ENCODE measurements around the gene ZNF431. TPM values are rescaled to one million over a fixed set of nuclear protein-coding genes. Genes with fewer than 3 reads are reported as not detected.

Gene ZNF431
- total and polyA plus RNA-seq, 2 donors (not counting 1 experiment from before 2014, with no cell fraction given): 3.7 to 4.3 TPM

GRCh38 chr19:21197590-21198295 lies 55.9 kb downstream of the ZNF431 start:
- Histone ChIP-seq H3K36me3 (ENCODE audit: control insufficient read depth, insufficient read depth, low read length) (no peaks in the 10 kb centered on the region), H3K9me3 (ENCODE audit: control insufficient read depth, insufficient read depth, low read depth, low read length) (no peaks in the 10 kb centered on the region), H2AFZ (ENCODE audit: low read length) (no peak overlapping the region), H3K4me2 (ENCODE audit: extremely low read depth, insufficient read depth, low read length) (no peak overlapping the region), H3K9ac (ENCODE audit: insufficient read depth, low read length) (no peak overlapping the region), H3K4me1 (ENCODE audit: control insufficient read depth, extremely low read depth, insufficient read depth, low read length) (no peaks in the 10 kb centered on the region), H3K27me3 (ENCODE audit: control insufficient read depth, insufficient read depth, low read length) (no peaks in the 10 kb centered on the region), H3K4me3 (replicated peaks in 1 of 4; ENCODE audit: control extremely low read depth in 1 of 4, insufficient read depth in 1 of 4, low read depth in 3 of 4, low read length in 4 of 4) (no peak overlapping the region), H3K27ac (ENCODE audit: insufficient read depth, low read length) (no peak overlapping the region), H4K20me1 (ENCODE audit: control insufficient read depth, extremely low read depth, insufficient read depth, low read length) (no peaks in the 10 kb centered on the region), H3K79me2 (ENCODE audit: control insufficient read depth, insufficient read depth, low read length) (no peaks in the 10 kb centered on the region)
- DNase-seq (ENCODE audit: low read depth in 2 of 2): no peak
- TF ChIP-seq EZH2 (IDR thresholded peaks at IDR 0.05; ENCODE audit: low read length, missing control alignments) (no peak), CTCF (conservative IDR thresholded peaks at IDR 0.05 in 1 of 2, IDR thresholded peaks at IDR 0.05 in 1 of 2; ENCODE audit: low read depth in 1 of 2, low read length in 2 of 2) (no peak)

- no peak overlapping the region for H2AFZ ChIP-seq (ENCODE audit: low read length)
- no peaks in the 10 kb centered on the region for H3K27me3 ChIP-seq (ENCODE audit: control insufficient read depth, insufficient read depth, low read length)
- H3K4me1 ChIP-seq (ENCODE audit: control insufficient read depth, extremely low read depth, insufficient read depth, low read length): no peaks in the 10 kb centered on the region
- peak; percentile 41 to 46 for TF ChIP-seq CTCF (conservative IDR thresholded peaks at IDR 0.05 in 1 of 2, IDR thresholded peaks at IDR 0.05 in 1 of 2; ENCODE audit: low read depth in 1 of 2, low read length in 2 of 2)
- no peak for TF ChIP-seq EZH2 (IDR thresholded peaks at IDR 0.05; ENCODE audit: low read length, missing control alignments)
- H3K27ac ChIP-seq (ENCODE audit: insufficient read depth, low read length): no peak overlapping the region
- no peak overlapping the region for H3K9ac ChIP-seq (ENCODE audit: insufficient read depth, low read length)
- peak; percentile 5 to 15 for DNase-seq (ENCODE audit: low read depth in 2 of 2)
- no peaks in the 10 kb centered on the region for H4K20me1 ChIP-seq (ENCODE audit: control insufficient read depth, extremely low read depth, insufficient read depth, low read length)
- no peaks in the 10 kb centered on the region for H3K36me3 ChIP-seq (ENCODE audit: control insufficient read depth, insufficient read depth, low read length)
- H3K4me2 ChIP-seq (ENCODE audit: extremely low read depth, insufficient read depth, low read length): no peak overlapping the region
- no peaks in the 10 kb centered on the region for H3K79me2 ChIP-seq (ENCODE audit: control insufficient read depth, insufficient read depth, low read length)
- H3K9me3 ChIP-seq (ENCODE audit: control insufficient read depth, insufficient read depth, low read depth, low read length): no peaks in the 10 kb centered on the region
- H3K4me3 ChIP-seq (replicated peaks in 1 of 4; ENCODE audit: control extremely low read depth in 1 of 4, insufficient read depth in 1 of 4, low read depth in 3 of 4, low read length in 4 of 4): no peak overlapping the region
These were observed 61.1 kb downstream of the ZNF431 start for GRCh38 chr19:21202865-21203494.

GRCh38 chr19:21210037-21210621 lies 68.3 kb downstream of the ZNF431 start:
- no peaks in the 10 kb centered on the region for H3K36me3 ChIP-seq (ENCODE audit: control insufficient read depth, insufficient read depth, low read length)
- H4K20me1 ChIP-seq (ENCODE audit: control insufficient read depth, extremely low read depth, insufficient read depth, low read length): no peaks in the 10 kb centered on the region
- no peak for DNase-seq (ENCODE audit: low read depth in 2 of 2)
- no peak overlapping the region for H3K27ac ChIP-seq (ENCODE audit: insufficient read depth, low read length)
- H3K27me3 ChIP-seq (ENCODE audit: control insufficient read depth, insufficient read depth, low read length): no peaks in the 10 kb centered on the region
- no peaks in the 10 kb centered on the region for H3K4me1 ChIP-seq (ENCODE audit: control insufficient read depth, extremely low read depth, insufficient read depth, low read length)
- no peak overlapping the region for H3K9ac ChIP-seq (ENCODE audit: insufficient read depth, low read length)
- no peak overlapping the region for H2AFZ ChIP-seq (ENCODE audit: low read length)
- no peak overlapping the region for H3K4me2 ChIP-seq (ENCODE audit: extremely low read depth, insufficient read depth, low read length)
- H3K4me3 ChIP-seq (replicated peaks in 1 of 4; ENCODE audit: control extremely low read depth in 1 of 4, insufficient read depth in 1 of 4, low read depth in 3 of 4, low read length in 4 of 4): no peak overlapping the region
- TF ChIP-seq CTCF (conservative IDR thresholded peaks at IDR 0.05 in 1 of 2, IDR thresholded peaks at IDR 0.05 in 1 of 2; ENCODE audit: low read depth in 1 of 2, low read length in 2 of 2) (no peak), EZH2 (IDR thresholded peaks at IDR 0.05; ENCODE audit: low read length, missing control alignments) (no peak)
- H3K9me3 ChIP-seq (ENCODE audit: control insufficient read depth, insufficient read depth, low read depth, low read length): no peaks in the 10 kb centered on the region
- H3K79me2 ChIP-seq (ENCODE audit: control insufficient read depth, insufficient read depth, low read length): no peaks in the 10 kb centered on the region

Data from fibroblast of lung (primary cell).